ENCODE results near the gene CBX1. TPM values are rescaled to one million over a fixed set of nuclear protein-coding genes. Genes with fewer than 3 reads are reported as not detected.

The CBX1 gene
- total and polyA plus RNA-seq, 4 donors: 3.4 to 11.6 (median 9.6) TPM

DNA sequence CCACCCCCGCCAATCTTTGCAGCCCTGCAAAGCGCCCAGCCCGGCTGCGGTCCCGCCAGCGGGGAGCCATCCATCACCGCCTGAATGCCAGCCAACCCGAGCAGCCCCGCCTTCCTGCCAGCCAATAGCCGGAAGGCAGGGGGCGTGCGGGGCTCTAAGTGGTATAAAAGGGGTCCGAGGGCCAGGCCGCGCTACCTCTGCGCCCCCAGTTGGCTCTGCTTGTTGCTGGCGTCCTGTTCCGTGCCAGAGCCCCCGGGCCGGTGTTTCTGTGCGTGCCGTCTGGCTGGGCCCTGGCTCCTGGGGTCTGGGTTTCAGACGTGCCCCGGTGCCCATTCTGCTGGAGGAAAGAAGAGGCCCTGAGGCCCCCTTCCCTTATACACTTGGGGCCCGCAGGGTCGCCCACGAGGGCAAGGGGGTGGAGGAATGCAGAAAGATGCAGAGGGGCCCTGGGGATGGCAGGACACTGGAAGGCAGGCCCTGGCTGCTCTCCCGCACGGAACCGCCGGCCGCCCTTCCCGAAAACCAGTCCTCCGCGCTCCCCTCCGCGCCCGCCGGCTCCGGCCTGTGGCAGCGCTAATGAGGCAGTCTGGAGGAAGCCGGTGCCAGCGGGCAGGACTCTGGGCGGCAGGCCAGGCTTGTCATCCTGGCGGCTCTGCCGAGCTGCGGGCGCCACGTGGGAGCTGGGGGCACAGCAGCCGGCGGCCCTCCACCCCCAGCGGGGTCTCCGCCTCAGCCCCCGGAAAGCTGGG lies 77.7 kb downstream of the CBX1 start:
- no peaks in the 10 kb centered on the region for H3K27me3 ChIP-seq (ENCODE audit: control insufficient read depth in 4 of 4, insufficient read depth in 4 of 4, low read length in 3 of 4)
- TF ChIP-seq GABPA (IDR thresholded peaks at IDR 0.05 in 1 of 2, conservative IDR thresholded peaks at IDR 0.05 in 1 of 2) (no peak), RXRA (IDR thresholded peaks at IDR 0.05) (no peak), EGR1 (IDR thresholded peaks at IDR 0.05; ENCODE audit: low read depth in 2 of 2) (no peak), RAD21 (IDR thresholded peaks at IDR 0.05) (peak in 1 of 2 donors; percentile 57), JUND (IDR thresholded peaks at IDR 0.05) (no peak)
- TF ChIP-seq, protein P1, sequence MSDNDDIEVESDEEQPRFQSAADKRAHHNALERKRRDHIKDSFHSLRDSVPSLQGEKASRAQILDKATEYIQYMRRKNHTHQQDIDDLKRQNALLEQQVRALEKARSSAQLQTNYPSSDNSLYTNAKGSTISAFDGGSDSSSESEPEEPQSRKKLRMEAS (IDR thresholded peaks at IDR 0.05): no peak
- TF ChIP-seq, protein P2, sequence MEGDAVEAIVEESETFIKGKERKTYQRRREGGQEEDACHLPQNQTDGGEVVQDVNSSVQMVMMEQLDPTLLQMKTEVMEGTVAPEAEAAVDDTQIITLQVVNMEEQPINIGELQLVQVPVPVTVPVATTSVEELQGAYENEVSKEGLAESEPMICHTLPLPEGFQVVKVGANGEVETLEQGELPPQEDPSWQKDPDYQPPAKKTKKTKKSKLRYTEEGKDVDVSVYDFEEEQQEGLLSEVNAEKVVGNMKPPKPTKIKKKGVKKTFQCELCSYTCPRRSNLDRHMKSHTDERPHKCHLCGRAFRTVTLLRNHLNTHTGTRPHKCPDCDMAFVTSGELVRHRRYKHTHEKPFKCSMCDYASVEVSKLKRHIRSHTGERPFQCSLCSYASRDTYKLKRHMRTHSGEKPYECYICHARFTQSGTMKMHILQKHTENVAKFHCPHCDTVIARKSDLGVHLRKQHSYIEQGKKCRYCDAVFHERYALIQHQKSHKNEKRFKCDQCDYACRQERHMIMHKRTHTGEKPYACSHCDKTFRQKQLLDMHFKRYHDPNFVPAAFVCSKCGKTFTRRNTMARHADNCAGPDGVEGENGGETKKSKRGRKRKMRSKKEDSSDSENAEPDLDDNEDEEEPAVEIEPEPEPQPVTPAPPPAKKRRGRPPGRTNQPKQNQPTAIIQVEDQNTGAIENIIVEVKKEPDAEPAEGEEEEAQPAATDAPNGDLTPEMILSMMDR (IDR thresholded peaks at IDR 0.05; ENCODE audit: low read depth, low read length, missing input control): peak; percentile 30
- peak overlapping the region in 1 of 2 donors; percentile 56 for H3K9ac ChIP-seq (ENCODE audit: low read depth in 1 of 2, low read length in 2 of 2)
- no peak overlapping the region for H3K27ac ChIP-seq (ENCODE audit: low read depth in 1 of 2, low read length in 2 of 2)
- H3K4me3 ChIP-seq (ENCODE audit: low read depth in 1 of 3, low read length in 3 of 3): peak overlapping the region in 2 of 3 donors; percentile 20 to 55
- 3% methylated on average over 54 of the region's 54 CpGs for WGBS
- H3K9me3 ChIP-seq (ENCODE audit: control insufficient read depth in 4 of 4, low read length in 3 of 4): no peaks in the 10 kb centered on the region
- peaks cover 10 to 35% (median 31%) of the 10 kb centered on the region in 4 donors for H3K4me1 ChIP-seq (ENCODE audit: control insufficient read depth in 4 of 4, insufficient read depth in 4 of 4, low read length in 3 of 4)
- DNase-seq (ENCODE audit: low spot score): peak; percentile 40
- H3K36me3 ChIP-seq (ENCODE audit: control insufficient read depth in 4 of 4, insufficient read depth in 3 of 4, low read depth in 1 of 4, low read length in 3 of 4): peaks cover 0 to 1% (median 0%) of the 10 kb centered on the region in 4 donors

DNA sequence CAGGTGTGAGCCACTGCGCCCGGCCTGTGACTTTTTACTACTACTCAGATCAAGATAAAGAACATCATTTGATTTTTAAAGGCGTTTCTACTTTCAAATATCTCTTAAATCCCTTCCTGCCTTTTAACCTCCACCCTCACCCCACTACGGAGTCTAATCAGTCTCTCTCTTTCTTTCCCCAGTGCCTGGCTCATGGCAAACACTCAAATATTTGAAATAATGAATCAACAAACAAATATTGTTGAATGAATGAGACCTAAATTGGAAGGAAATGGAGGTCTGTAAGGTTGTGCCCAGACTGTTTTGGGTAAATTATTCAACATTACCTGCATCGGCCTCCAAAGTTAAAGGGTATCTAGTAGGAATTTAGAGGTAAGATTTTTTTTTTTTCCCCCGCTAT lies 78.4 kb downstream of the CBX1 start:
- Histone ChIP-seq H3K4me1 (ENCODE audit: control insufficient read depth in 4 of 4, insufficient read depth in 4 of 4, low read length in 3 of 4) (peaks cover 10 to 35% (median 31%) of the 10 kb centered on the region in 4 donors), H3K4me3 (ENCODE audit: low read depth in 1 of 3, low read length in 3 of 3) (peak overlapping the region in 1 of 3 donors; percentile 55), H3K27ac (ENCODE audit: low read depth in 1 of 2, low read length in 2 of 2) (no peak overlapping the region), H3K36me3 (ENCODE audit: control insufficient read depth in 4 of 4, insufficient read depth in 3 of 4, low read depth in 1 of 4, low read length in 3 of 4) (peaks cover 0 to 1% (median 0%) of the 10 kb centered on the region in 4 donors), H3K27me3 (ENCODE audit: control insufficient read depth in 4 of 4, insufficient read depth in 4 of 4, low read length in 3 of 4) (no peaks in the 10 kb centered on the region), H3K9me3 (ENCODE audit: control insufficient read depth in 4 of 4, low read length in 3 of 4) (no peaks in the 10 kb centered on the region), H3K9ac (ENCODE audit: low read depth in 1 of 2, low read length in 2 of 2) (no peak overlapping the region)
- TF ChIP-seq FOXA1 (IDR thresholded peaks at IDR 0.05) (no peak), NR2F2 (IDR thresholded peaks at IDR 0.05) (no peak)
- TF ChIP-seq, protein P1 (IDR thresholded peaks at IDR 0.05): no peak
- DNase-seq (ENCODE audit: low spot score): no peak
- 66% methylated on average over 6 of the region's 6 CpGs for WGBS

DNA sequence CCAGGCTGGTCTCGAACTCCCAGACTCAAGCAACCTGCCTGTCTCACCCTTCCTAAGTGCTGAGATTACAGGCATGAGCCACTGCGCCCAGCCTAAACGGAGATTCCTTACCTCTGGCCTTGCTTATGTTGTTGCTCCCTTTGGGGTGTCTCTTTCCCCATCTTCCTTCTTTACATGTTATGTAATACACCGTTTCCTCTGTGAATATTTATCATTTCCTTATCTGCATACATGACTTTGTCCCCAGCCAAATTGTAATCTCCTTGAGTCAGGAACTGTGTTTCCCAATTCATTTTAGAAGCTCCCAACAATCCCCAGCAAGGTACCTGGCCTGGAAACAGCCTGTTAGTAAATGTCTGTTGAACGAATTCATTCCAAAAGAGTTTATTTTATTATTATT lies 79.3 kb downstream of the CBX1 start:
- Histone ChIP-seq H3K36me3 (ENCODE audit: control insufficient read depth in 4 of 4, insufficient read depth in 3 of 4, low read depth in 1 of 4, low read length in 3 of 4) (peaks cover 0 to 1% (median 0%) of the 10 kb centered on the region in 4 donors), H3K9me3 (ENCODE audit: control insufficient read depth in 4 of 4, low read length in 3 of 4) (no peaks in the 10 kb centered on the region), H3K27me3 (ENCODE audit: control insufficient read depth in 4 of 4, insufficient read depth in 4 of 4, low read length in 3 of 4) (no peaks in the 10 kb centered on the region), H3K4me3 (ENCODE audit: low read depth in 1 of 3, low read length in 3 of 3) (no peak overlapping the region), H3K9ac (ENCODE audit: low read depth in 1 of 2, low read length in 2 of 2) (no peak overlapping the region), H3K27ac (ENCODE audit: low read depth in 1 of 2, low read length in 2 of 2) (no peak overlapping the region), H3K4me1 (ENCODE audit: control insufficient read depth in 4 of 4, insufficient read depth in 4 of 4, low read length in 3 of 4) (peaks cover 10 to 35% (median 31%) of the 10 kb centered on the region in 4 donors)
- no peak for DNase-seq (ENCODE audit: low spot score)
- 61% methylated on average over 5 of the region's 5 CpGs for WGBS
- TF ChIP-seq, protein P3, sequence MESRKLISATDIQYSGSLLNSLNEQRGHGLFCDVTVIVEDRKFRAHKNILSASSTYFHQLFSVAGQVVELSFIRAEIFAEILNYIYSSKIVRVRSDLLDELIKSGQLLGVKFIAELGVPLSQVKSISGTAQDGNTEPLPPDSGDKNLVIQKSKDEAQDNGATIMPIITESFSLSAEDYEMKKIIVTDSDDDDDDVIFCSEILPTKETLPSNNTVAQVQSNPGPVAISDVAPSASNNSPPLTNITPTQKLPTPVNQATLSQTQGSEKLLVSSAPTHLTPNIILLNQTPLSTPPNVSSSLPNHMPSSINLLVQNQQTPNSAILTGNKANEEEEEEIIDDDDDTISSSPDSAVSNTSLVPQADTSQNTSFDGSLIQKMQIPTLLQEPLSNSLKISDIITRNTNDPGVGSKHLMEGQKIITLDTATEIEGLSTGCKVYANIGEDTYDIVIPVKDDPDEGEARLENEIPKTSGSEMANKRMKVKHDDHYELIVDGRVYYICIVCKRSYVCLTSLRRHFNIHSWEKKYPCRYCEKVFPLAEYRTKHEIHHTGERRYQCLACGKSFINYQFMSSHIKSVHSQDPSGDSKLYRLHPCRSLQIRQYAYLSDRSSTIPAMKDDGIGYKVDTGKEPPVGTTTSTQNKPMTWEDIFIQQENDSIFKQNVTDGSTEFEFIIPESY (IDR thresholded peaks at IDR 0.05): no peak
- no peak for TF ChIP-seq TAF1 (conservative IDR thresholded peaks at IDR 0.05)
- TF ChIP-seq HNF4A (conservative IDR thresholded peaks at IDR 0.05): no peak
- no peak for TF ChIP-seq RXRA (IDR thresholded peaks at IDR 0.05)
- no peak for TF ChIP-seq NR2F2 (IDR thresholded peaks at IDR 0.05)
- TF ChIP-seq SP1 (IDR thresholded peaks at IDR 0.05): no peak
- TF ChIP-seq, protein P4, sequence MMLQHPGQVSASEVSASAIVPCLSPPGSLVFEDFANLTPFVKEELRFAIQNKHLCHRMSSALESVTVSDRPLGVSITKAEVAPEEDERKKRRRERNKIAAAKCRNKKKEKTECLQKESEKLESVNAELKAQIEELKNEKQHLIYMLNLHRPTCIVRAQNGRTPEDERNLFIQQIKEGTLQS (IDR thresholded peaks at IDR 0.05): no peak
- no peak for TF ChIP-seq HNF4G (IDR thresholded peaks at IDR 0.05)
- TF ChIP-seq, protein P5, sequence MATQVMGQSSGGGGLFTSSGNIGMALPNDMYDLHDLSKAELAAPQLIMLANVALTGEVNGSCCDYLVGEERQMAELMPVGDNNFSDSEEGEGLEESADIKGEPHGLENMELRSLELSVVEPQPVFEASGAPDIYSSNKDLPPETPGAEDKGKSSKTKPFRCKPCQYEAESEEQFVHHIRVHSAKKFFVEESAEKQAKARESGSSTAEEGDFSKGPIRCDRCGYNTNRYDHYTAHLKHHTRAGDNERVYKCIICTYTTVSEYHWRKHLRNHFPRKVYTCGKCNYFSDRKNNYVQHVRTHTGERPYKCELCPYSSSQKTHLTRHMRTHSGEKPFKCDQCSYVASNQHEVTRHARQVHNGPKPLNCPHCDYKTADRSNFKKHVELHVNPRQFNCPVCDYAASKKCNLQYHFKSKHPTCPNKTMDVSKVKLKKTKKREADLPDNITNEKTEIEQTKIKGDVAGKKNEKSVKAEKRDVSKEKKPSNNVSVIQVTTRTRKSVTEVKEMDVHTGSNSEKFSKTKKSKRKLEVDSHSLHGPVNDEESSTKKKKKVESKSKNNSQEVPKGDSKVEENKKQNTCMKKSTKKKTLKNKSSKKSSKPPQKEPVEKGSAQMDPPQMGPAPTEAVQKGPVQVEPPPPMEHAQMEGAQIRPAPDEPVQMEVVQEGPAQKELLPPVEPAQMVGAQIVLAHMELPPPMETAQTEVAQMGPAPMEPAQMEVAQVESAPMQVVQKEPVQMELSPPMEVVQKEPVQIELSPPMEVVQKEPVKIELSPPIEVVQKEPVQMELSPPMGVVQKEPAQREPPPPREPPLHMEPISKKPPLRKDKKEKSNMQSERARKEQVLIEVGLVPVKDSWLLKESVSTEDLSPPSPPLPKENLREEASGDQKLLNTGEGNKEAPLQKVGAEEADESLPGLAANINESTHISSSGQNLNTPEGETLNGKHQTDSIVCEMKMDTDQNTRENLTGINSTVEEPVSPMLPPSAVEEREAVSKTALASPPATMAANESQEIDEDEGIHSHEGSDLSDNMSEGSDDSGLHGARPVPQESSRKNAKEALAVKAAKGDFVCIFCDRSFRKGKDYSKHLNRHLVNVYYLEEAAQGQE (IDR thresholded peaks at IDR 0.05): no peak
- no peak for TF ChIP-seq RAD21 (IDR thresholded peaks at IDR 0.05)
- TF ChIP-seq, protein P2 (IDR thresholded peaks at IDR 0.05; ENCODE audit: low read depth, low read length, missing input control): no peak
